Vagina (tissue), 2 donors: ENCODE data around the gene RFX7.

Experiments
- POLR2AphosphoS5 ChIP-seq, 2 donors: sonication (generic); formaldehyde crosslinking; IDR thresholded peaks; one replicate each; pipeline ENCODE4 v1.9.0; 2017; ENCODE audit warnings: antibody characterized with exemption in 2 of 2, mild to moderate bottlenecking in 2 of 2, low read depth in 1 of 2; ENCODE audit not compliant: insufficient read depth in 1 of 2
- TF ChIP-seq, protein P1 (sequence below), 3 experiments: fragments of 450-650 bp in 2 of 3; fragments of 200-600 bp in 1 of 3; sonication (generic) in 1 of 3; IDR thresholded peaks; one replicate each; pipeline ENCODE4 v1.5.1; 2017 to 2019; ENCODE audit warnings: antibody characterized with exemption in 3 of 3, mild to moderate bottlenecking in 2 of 3, moderate library complexity in 2 of 3

- TF ChIP-seq, protein P1, sequence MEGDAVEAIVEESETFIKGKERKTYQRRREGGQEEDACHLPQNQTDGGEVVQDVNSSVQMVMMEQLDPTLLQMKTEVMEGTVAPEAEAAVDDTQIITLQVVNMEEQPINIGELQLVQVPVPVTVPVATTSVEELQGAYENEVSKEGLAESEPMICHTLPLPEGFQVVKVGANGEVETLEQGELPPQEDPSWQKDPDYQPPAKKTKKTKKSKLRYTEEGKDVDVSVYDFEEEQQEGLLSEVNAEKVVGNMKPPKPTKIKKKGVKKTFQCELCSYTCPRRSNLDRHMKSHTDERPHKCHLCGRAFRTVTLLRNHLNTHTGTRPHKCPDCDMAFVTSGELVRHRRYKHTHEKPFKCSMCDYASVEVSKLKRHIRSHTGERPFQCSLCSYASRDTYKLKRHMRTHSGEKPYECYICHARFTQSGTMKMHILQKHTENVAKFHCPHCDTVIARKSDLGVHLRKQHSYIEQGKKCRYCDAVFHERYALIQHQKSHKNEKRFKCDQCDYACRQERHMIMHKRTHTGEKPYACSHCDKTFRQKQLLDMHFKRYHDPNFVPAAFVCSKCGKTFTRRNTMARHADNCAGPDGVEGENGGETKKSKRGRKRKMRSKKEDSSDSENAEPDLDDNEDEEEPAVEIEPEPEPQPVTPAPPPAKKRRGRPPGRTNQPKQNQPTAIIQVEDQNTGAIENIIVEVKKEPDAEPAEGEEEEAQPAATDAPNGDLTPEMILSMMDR (IDR thresholded peaks at IDR 0.05), result no peak
- TF ChIP-seq POLR2AphosphoS5 (IDR thresholded peaks at IDR 0.05; ENCODE audit: insufficient read depth in 1 of 2, low read depth in 1 of 2), result no peak
Measured at GRCh38 chr15:56045068-56045748, 198.5 kb downstream of the RFX7 start.
